ENCODE results near the gene SQSTM1.
A peak's percentile ranks its signal among the peaks of the same experiment; 100 is the strongest.

Gene SQSTM1

GRCh38 chr5:179806250-179807048, 14.3 kb upstream of the SQSTM1 start, which contains the start of gene MGAT4B:
Gene MGAT4B (minus strand): TSS chr5:179806866. CDS start chr5:179806583, 283 bp downstream.
- H3K36me3 Mint-ChIP-seq (ENCODE audit: low read depth), result peaks cover 11% of the 10 kb centered on the region
- peak; percentile 72 for DNase-seq

GRCh38 chr5:179812135-179812825, 8.4 kb upstream of the SQSTM1 start:
- Mint-ChIP-seq H3K4me1 (peaks cover 5% of the 10 kb centered on the region), H3K36me3 (ENCODE audit: low read depth) (peaks cover 42% of the 10 kb centered on the region), H3K27me3 (ENCODE audit: low read depth, poor library complexity) (peaks cover 8% of the 10 kb centered on the region), H3K9me3 (no peaks in the 10 kb centered on the region), H3K27ac (no peak overlapping the region), H3K4me3 (no peak overlapping the region)
- DNase-seq, result no peak
- no peak for TF ChIP-seq CTCF (IDR thresholded peaks at IDR 0.05)

More at GRCh38 chr5:179806250-179807048, 14.3 kb upstream of the SQSTM1 start, which contains the start of gene MGAT4B:
- Mint-ChIP-seq H3K27ac (no peak within 1 kb of the TSS), H3K4me1 (peaks cover 37% of the 10 kb centered on the region), H3K27me3 (ENCODE audit: low read depth, poor library complexity) (no peaks in the 10 kb centered on the region), H3K4me3 (peak within 1 kb of the TSS; percentile 86), H3K9me3 (no peaks in the 10 kb centered on the region)
- TF ChIP-seq CTCF (IDR thresholded peaks at IDR 0.05), result no peak

GRCh38 chr5:179812997-179813607, 7.6 kb upstream of the SQSTM1 start:
- H3K27ac Mint-ChIP-seq, result no peak overlapping the region
- no peak for TF ChIP-seq CTCF (IDR thresholded peaks at IDR 0.05)

GRCh38 chr5:179814090-179814489, 6.6 kb upstream of the SQSTM1 start:
- H3K4me3 Mint-ChIP-seq, result no peak overlapping the region
- DNase-seq, result no peak
- TF ChIP-seq CTCF (IDR thresholded peaks at IDR 0.05), result no peak
- H3K36me3 Mint-ChIP-seq (ENCODE audit: low read depth), result peaks cover 42% of the 10 kb centered on the region
- peaks cover 16% of the 10 kb centered on the region for H3K27me3 Mint-ChIP-seq (ENCODE audit: low read depth, poor library complexity)
- H3K27ac Mint-ChIP-seq, result no peak overlapping the region
- H3K9me3 Mint-ChIP-seq, result no peaks in the 10 kb centered on the region
- H3K4me1 Mint-ChIP-seq, result peaks cover 17% of the 10 kb centered on the region

More at GRCh38 chr5:179812997-179813607, 7.6 kb upstream of the SQSTM1 start:
- peaks cover 9% of the 10 kb centered on the region for H3K4me1 Mint-ChIP-seq
- H3K9me3 Mint-ChIP-seq, result no peaks in the 10 kb centered on the region
- H3K4me3 Mint-ChIP-seq, result no peak overlapping the region
- DNase-seq, result no peak
- peaks cover 16% of the 10 kb centered on the region for H3K27me3 Mint-ChIP-seq (ENCODE audit: low read depth, poor library complexity)
- H3K36me3 Mint-ChIP-seq (ENCODE audit: low read depth), result peaks cover 42% of the 10 kb centered on the region

- no peak for TF ChIP-seq CTCF (IDR thresholded peaks at IDR 0.05)
- no peak overlapping the region for H3K27ac Mint-ChIP-seq
- peak overlapping the region; percentile 77 for H3K4me3 Mint-ChIP-seq
- peaks cover 42% of the 10 kb centered on the region for H3K36me3 Mint-ChIP-seq (ENCODE audit: low read depth)
- H3K4me1 Mint-ChIP-seq, result peaks cover 26% of the 10 kb centered on the region
- DNase-seq, result no peak
- no peaks in the 10 kb centered on the region for H3K9me3 Mint-ChIP-seq
- peaks cover 16% of the 10 kb centered on the region for H3K27me3 Mint-ChIP-seq (ENCODE audit: low read depth, poor library complexity)
These were observed 5.0 kb upstream of the SQSTM1 start for GRCh38 chr5:179815491-179816249.

All from nephron progenitor cell (in vitro differentiated cells).